HL-60 (cell line): ENCODE measurements around the gene TTYH2.

ENCODE experiments used
- CTCF ChIP-seq: IDR thresholded peaks from one replicate; pipeline ENCODE4 v1.5.1; 2011; ENCODE audit warnings: low read length, control low read depth, inconsistent platforms; ENCODE audit not compliant: insufficient read depth
- GABPA ChIP-seq: IDR thresholded peaks from 2 replicates; pipeline ENCODE4 v1.6.1; 2012; ENCODE audit warnings: low read depth
- POLR2AphosphoS5 ChIP-seq: IDR thresholded peaks from 2 replicates; pipeline ENCODE4 v1.6.1; 2012; ENCODE audit warnings: low read depth
- REST ChIP-seq: IDR thresholded peaks from 2 replicates; pipeline ENCODE4 v1.6.1; 2012; ENCODE audit warnings: low read depth; ENCODE audit not compliant: insufficient replicate concordance
- SPI1 ChIP-seq: IDR thresholded peaks from 2 replicates; pipeline ENCODE4 v1.6.1; 2012; ENCODE audit warnings: low read depth, mild to moderate bottlenecking, borderline replicate concordance

GRCh38 chr17:74190154-74190553, 23.2 kb upstream of the TTYH2 start:
- TF ChIP-seq CTCF (no peak), GABPA (no peak), POLR2AphosphoS5 (no peak), REST (no peak), SPI1 (no peak)
